Sigmoid colon (tissue), 7 donors: Measurements from ENCODE around the gene NLRP12. TPM values are rescaled to one million over a fixed set of nuclear protein-coding genes. Genes with fewer than 3 reads are reported as not detected.
"Not testable (repeated sequence)": the region's sequence is repeated elsewhere in the genome, so short reads cannot be mapped to it uniquely, and the experiment has no call there.

Source experiments
- DNase-seq: peaks from one replicate; pipeline ENCODE4 v3.0.0-alpha.2; 2019
- H3K27ac ChIP-seq, 4 donors: fragments of 200-600 bp; sonication (generic); one replicate each; pipeline ENCODE4 v1.5.1; 2016 to 2019; ENCODE audit warnings: mild to moderate bottlenecking in 1 of 4
- H3K27me3 ChIP-seq, 3 donors: fragments of 200-600 bp; sonication (generic); one replicate each; pipeline ENCODE4 v1.5.1; 2019; ENCODE audit warnings: mild to moderate bottlenecking in 1 of 3
- H3K36me3 ChIP-seq, 4 donors: fragments of 200-600 bp; sonication (generic); one replicate each; pipeline ENCODE4 v1.5.1; 2016 to 2019
- H3K4me1 ChIP-seq, 4 donors: fragments of 200-600 bp; sonication (generic); one replicate each; pipeline ENCODE4 v1.5.1; 2017 to 2019
- H3K4me3 ChIP-seq, 4 donors: fragments of 200-600 bp; sonication (generic); one replicate each; pipeline ENCODE4 v1.5.1; 2017 to 2019; ENCODE audit warnings: mild to moderate bottlenecking in 2 of 4, moderate library complexity in 1 of 4
- H3K9me3 ChIP-seq, 4 donors: fragments of 200-600 bp in 3 of 4; sonication (generic) in 3 of 4; one replicate each; pipeline versions ENCODE4 v1.5.1 to v1.6.1; 2013 to 2019
- EP300 ChIP-seq, 4 donors: sonication (generic); formaldehyde crosslinking; IDR thresholded peaks; one replicate each; pipeline ENCODE4 v1.6.1; 2017; ENCODE audit warnings: antibody characterized with exemption in 4 of 4
- POLR2A ChIP-seq, 2 donors: fragments of 450-650 bp; IDR thresholded peaks; one replicate each; pipeline ENCODE4 v1.6.1; 2016; ENCODE audit warnings: antibody characterized with exemption in 2 of 2, mild to moderate bottlenecking in 2 of 2, moderate library complexity in 2 of 2
- POLR2AphosphoS5 ChIP-seq, 4 donors: sonication (generic); formaldehyde crosslinking; IDR thresholded peaks; one replicate each; pipeline ENCODE4 v1.6.1; 2017; ENCODE audit warnings: antibody characterized with exemption in 4 of 4
- WGBS, 2 donors: extraction: QIAGEN DNeasy Blood & Tissue Kit; methylation state at CpG; one replicate each; pipeline ENCODE4 v1.1.7; 2013; 5-methylcytosine and 5-hydroxymethylcytosine counted together
- intact Hi-C: fragments of 100-400 bp; cut with DNase I; formaldehyde crosslinking; loops from one replicate; pipeline ENCODE4 v1.15.1; 2023
- polyA plus RNA-seq, 3 donors: library from polyadenylated mRNA; stranded (reverse); fragments of 200-250 nt; gene quantifications; one replicate each; pipeline ENCODE4 v1.2.3, GENCODE V29; 2013
- total RNA-seq, 4 donors: library from RNA; depleted of rRNA; stranded (reverse); fragments of >200 nt; gene quantifications; one replicate each; pipeline ENCODE4 v1.1.0, GENCODE V29; 2016
- TF ChIP-seq, protein P1 (sequence below), 4 experiments: fragments of 450-650 bp in 3 of 4; fragments of 200-600 bp in 1 of 4; IDR thresholded peaks; one replicate each; pipeline ENCODE4 v1.5.1; 2016 to 2019; ENCODE audit warnings: antibody characterized with exemption in 4 of 4, mild to moderate bottlenecking in 3 of 4, moderate library complexity in 2 of 4
- donor health status: healthy with polysubstance abuse.
- donor health status: Bipolar disorder and iron deficiency.
- donor health status: healthy.

Gene NLRP12
- total and polyA plus RNA-seq, 7 donors = 0.10 to 0.36 (median 0.30) TPM; not detected in 3

DNA sequence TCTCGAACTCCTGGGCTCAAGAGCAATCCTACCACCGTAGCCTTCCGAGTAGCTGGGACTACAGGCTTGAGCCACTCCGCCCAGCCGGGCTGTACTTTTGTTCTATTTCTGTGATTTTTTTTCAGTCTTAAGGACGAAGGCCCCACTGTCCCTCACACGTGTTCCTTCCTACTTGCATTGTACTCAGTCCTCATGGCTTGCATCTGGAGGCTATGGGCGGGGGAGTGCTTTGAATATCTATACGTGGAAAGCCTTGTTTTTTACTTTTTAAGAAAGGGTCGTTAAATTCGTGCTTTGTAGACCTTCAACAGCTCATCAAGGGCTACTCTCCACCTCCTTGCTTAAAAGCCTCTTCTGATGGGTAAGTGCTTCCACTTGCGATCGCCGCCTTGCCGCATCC, 36.8 kb downstream of the NLRP12 start:
- WGBS, 2 donors = 84 to 85% methylated on average over 15 of the region's 15 CpGs
- DNase-seq = no peak

GRCh38 chr19:53786744-53787143, 37.4 kb downstream of the NLRP12 start:
- no peak overlapping the region for H3K4me3 ChIP-seq
- H3K27ac ChIP-seq = no peak overlapping the region
- no peaks in the 10 kb centered on the region for H3K9me3 ChIP-seq
- no peaks in the 10 kb centered on the region for H3K36me3 ChIP-seq
- no peak for DNase-seq
- 87 to 90% methylated on average over 7 of the region's 7 CpGs for WGBS, 2 donors
- intact Hi-C loops = no loop called here
- no peaks in the 10 kb centered on the region for H3K4me1 ChIP-seq
- H3K27me3 ChIP-seq = peaks cover 0 to 5% (median 0%) of the 10 kb centered on the region in 3 donors
- no peak for TF ChIP-seq POLR2AphosphoS5 (IDR thresholded peaks at IDR 0.05)
- TF ChIP-seq, protein P1, sequence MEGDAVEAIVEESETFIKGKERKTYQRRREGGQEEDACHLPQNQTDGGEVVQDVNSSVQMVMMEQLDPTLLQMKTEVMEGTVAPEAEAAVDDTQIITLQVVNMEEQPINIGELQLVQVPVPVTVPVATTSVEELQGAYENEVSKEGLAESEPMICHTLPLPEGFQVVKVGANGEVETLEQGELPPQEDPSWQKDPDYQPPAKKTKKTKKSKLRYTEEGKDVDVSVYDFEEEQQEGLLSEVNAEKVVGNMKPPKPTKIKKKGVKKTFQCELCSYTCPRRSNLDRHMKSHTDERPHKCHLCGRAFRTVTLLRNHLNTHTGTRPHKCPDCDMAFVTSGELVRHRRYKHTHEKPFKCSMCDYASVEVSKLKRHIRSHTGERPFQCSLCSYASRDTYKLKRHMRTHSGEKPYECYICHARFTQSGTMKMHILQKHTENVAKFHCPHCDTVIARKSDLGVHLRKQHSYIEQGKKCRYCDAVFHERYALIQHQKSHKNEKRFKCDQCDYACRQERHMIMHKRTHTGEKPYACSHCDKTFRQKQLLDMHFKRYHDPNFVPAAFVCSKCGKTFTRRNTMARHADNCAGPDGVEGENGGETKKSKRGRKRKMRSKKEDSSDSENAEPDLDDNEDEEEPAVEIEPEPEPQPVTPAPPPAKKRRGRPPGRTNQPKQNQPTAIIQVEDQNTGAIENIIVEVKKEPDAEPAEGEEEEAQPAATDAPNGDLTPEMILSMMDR (IDR thresholded peaks at IDR 0.05) = no peak
- TF ChIP-seq POLR2A (IDR thresholded peaks at IDR 0.05) = no peak
- TF ChIP-seq EP300 (IDR thresholded peaks at IDR 0.05) = no peak

More for the DNA sequence above, 36.8 kb downstream of the NLRP12 start:
- intact Hi-C loops = no loop called here
- Histone ChIP-seq H3K9me3 (no peaks in the 10 kb centered on the region), H3K4me3 (no peak overlapping the region), H3K4me1 (no peaks in the 10 kb centered on the region), H3K27ac (no peak overlapping the region), H3K36me3 (no peaks in the 10 kb centered on the region), H3K27me3 (peaks cover 0 to 5% (median 0%) of the 10 kb centered on the region in 3 donors)
- no peak for TF ChIP-seq EP300 (IDR thresholded peaks at IDR 0.05)
- TF ChIP-seq POLR2A (IDR thresholded peaks at IDR 0.05) = no peak
- no peak for TF ChIP-seq POLR2AphosphoS5 (IDR thresholded peaks at IDR 0.05)
- TF ChIP-seq, protein P1 (IDR thresholded peaks at IDR 0.05) = no peak

GRCh38 chr19:53785196-53785889, 38.8 kb downstream of the NLRP12 start:
- Histone ChIP-seq H3K36me3 (no peaks in the 10 kb centered on the region), H3K27ac (no peak overlapping the region), H3K4me3 (no peak overlapping the region), H3K27me3 (peaks cover 0 to 5% (median 0%) of the 10 kb centered on the region in 3 donors), H3K9me3 (no peaks in the 10 kb centered on the region), H3K4me1 (no peaks in the 10 kb centered on the region)
- no peak for DNase-seq
- TF ChIP-seq EP300 (IDR thresholded peaks at IDR 0.05) (no peak), POLR2AphosphoS5 (IDR thresholded peaks at IDR 0.05) (no peak), POLR2A (IDR thresholded peaks at IDR 0.05) (no peak)
- TF ChIP-seq, protein P1 (IDR thresholded peaks at IDR 0.05) = no peak
- 47 to 65% methylated on average over 11 of the region's 11 CpGs for WGBS, 2 donors
- intact Hi-C loops = no loop called here

GRCh38 chr19:53782698-53783097, 41.4 kb downstream of the NLRP12 start:
- H3K9me3 ChIP-seq = no peaks in the 10 kb centered on the region
- no peaks in the 10 kb centered on the region for H3K4me1 ChIP-seq
- intact Hi-C loops = no loop called here
- H3K4me3 ChIP-seq = no peak overlapping the region
- DNase-seq = no peak
- 66 to 88% methylated on average over 4 of the region's 4 CpGs for WGBS, 2 donors
- H3K27me3 ChIP-seq = peaks cover 0 to 5% (median 0%) of the 10 kb centered on the region in 3 donors
- no peaks in the 10 kb centered on the region for H3K36me3 ChIP-seq
- no peak overlapping the region for H3K27ac ChIP-seq
- no peak for TF ChIP-seq POLR2A (IDR thresholded peaks at IDR 0.05)
- no peak for TF ChIP-seq EP300 (IDR thresholded peaks at IDR 0.05)
- TF ChIP-seq POLR2AphosphoS5 (IDR thresholded peaks at IDR 0.05) = no peak
- TF ChIP-seq, protein P1 (IDR thresholded peaks at IDR 0.05) = no peak

DNA sequence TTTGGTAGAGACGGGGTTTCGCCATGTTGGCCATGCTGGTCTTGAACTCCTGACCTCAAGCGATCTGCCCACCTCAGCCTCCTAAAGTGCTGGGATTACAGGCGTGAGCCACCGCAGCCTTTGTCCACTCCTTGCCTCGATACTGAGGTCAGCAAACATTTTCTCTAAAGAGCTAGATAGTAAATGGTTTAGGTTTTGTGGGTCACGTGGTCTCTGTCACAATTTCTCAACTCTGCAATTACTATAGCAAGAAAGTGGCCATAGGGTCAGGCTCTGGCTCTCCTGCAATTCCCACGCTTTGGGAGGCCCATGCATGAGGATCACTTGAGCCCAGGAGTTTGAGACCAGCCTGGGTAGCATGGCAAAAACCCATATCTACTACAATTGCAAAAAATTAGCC, 42.8 kb downstream of the NLRP12 start:
- WGBS, 2 donors = 73 to 88% methylated on average over 8 of the region's 8 CpGs
- intact Hi-C loops, H3K36me3 ChIP-seq, H3K9me3 ChIP-seq, H3K27ac ChIP-seq, H3K27me3 ChIP-seq, DNase-seq, H3K4me1 ChIP-seq, H3K4me3 ChIP-seq: not testable (repeated sequence)
